K562 (cell line): ENCODE data around the gene NAA50. TPM values are rescaled to one million over a fixed set of nuclear protein-coding genes. Genes with fewer than 3 reads are reported as not detected.

Experiments used
- AFF4 ChIP-seq: sonication (generic); formaldehyde crosslinking; IDR thresholded peaks from 2 replicates; pipeline ENCODE4 v1.8.0; 2023; ENCODE audit warnings: mild to moderate bottlenecking, missing genetic modification reagents
- ELF2 ChIP-seq: fragments of 250-450 bp; sonication (Bioruptor Pico); IDR thresholded peaks from 2 replicates; pipeline ENCODE4 v1.5.0; 2021; ENCODE audit warnings: mild to moderate bottlenecking
- ETV1 ChIP-seq: fragments of 450-650 bp; conservative IDR thresholded peaks from 2 replicates; pipeline ENCODE4 v1.6.1; 2016; ENCODE audit warnings: missing genetic modification characterization, control low read depth, low read depth, missing compliant biosample characterization
- HNRNPLL ChIP-seq: fragments of 200-400 bp; formaldehyde crosslinking; IDR thresholded peaks from 2 replicates; pipeline ENCODE4 v1.6.1; 2017; ENCODE audit warnings: low read length, low read depth, mild to moderate bottlenecking; ENCODE audit not compliant: poor library complexity, severe bottlenecking
- MAFF ChIP-seq: IDR thresholded peaks from 2 replicates; pipeline ENCODE4 v1.6.1; 2012; ENCODE audit warnings: low read length, improper control_type of control experiment
- MCM7 ChIP-seq, 2 experiments: fragments of 450-650 bp; IDR thresholded peaks; 2 replicates each; pipeline ENCODE4 v1.6.1; 2016 to 2018
- PHB ChIP-seq: fragments of 250-450 bp; sonication (Bioruptor Pico); IDR thresholded peaks from 2 replicates; pipeline ENCODE4 v1.5.0; 2021
- PHF20 ChIP-seq: fragments of 450-650 bp; IDR thresholded peaks from 2 replicates; pipeline ENCODE4 v1.6.1; 2018; ENCODE audit not compliant: partially characterized antibody
- PHF21A ChIP-seq: fragments of 450-650 bp; IDR thresholded peaks from 2 replicates; pipeline ENCODE4 v1.6.1; 2017; ENCODE audit warnings: low read depth, borderline replicate concordance
- POLR2G ChIP-seq: fragments of 200-400 bp; formaldehyde crosslinking; IDR thresholded peaks from 2 replicates; pipeline ENCODE4 v1.6.1; 2017; ENCODE audit warnings: low read depth, mild to moderate bottlenecking, antibody characterized with exemption, low read length, moderate library complexity
- RAD21 ChIP-seq, 2 experiments: fragments of 250-450 bp in 1 of 2; fragments of 450-650 bp in 1 of 2; sonication (Bioruptor Pico) in 1 of 2; formaldehyde crosslinking in 1 of 2; IDR thresholded peaks in 1 of 2; conservative IDR thresholded peaks in 1 of 2; 2 replicates each; pipeline versions ENCODE4 v1.4.0 to v1.8.0; 2020 to 2022; ENCODE audit warnings: mild to moderate bottlenecking in 2 of 2, moderate library complexity in 1 of 2
- SMARCE1 ChIP-seq: fragments of 450-650 bp; IDR thresholded peaks from 2 replicates; pipeline ENCODE4 v1.7.1; 2016; ENCODE audit warnings: mild to moderate bottlenecking
- ZBED1 ChIP-seq: IDR thresholded peaks from 2 replicates; pipeline ENCODE4 v1.6.1; 2014
- ZNF354B ChIP-seq: fragments of 250-450 bp; sonication (Bioruptor Pico); IDR thresholded peaks from 2 replicates; pipeline ENCODE4 v1.4.0; 2020
- polyA plus RNA-seq, 8 experiments: library from polyadenylated mRNA; depleted of rRNA in 4 of 8; stranded (reverse) in 5 of 8; unstranded in 3 of 8; fragments of >200 nt; fragmentation: Nextera tagmentation in 2 of 8; fragmentation: Illumina TruSeq in 1 of 8; extraction: Ambion mirVana in 2 of 8; extraction: Trizol in 1 of 8; gene quantifications; 2 replicates each; pipeline versions ENCODE4 v1.2.1 to v1.2.3, GENCODE V29; 2011 to 2014; ENCODE audit warnings: inconsistent platforms in 1 of 8, missing spikeins in 1 of 8
- total RNA-seq, 7 experiments: library from RNA; depleted of rRNA in 6 of 7; stranded (reverse); fragments of >200 nt in 6 of 7; fragmentation: Illumina TruSeq in 2 of 7; extraction: Trizol in 2 of 7; gene quantifications; 2 replicates each; pipeline versions ENCODE4 v1.2.1 to v1.2.3, GENCODE V29; 2011 to 2021; ENCODE audit warnings: low replicate concordance in 1 of 7
- TF ChIP-seq, protein P1 (sequence below): fragments of 250-450 bp; sonication (Bioruptor Pico); IDR thresholded peaks from 2 replicates; pipeline ENCODE4 v1.4.0; 2020
- TF ChIP-seq, protein P2 (sequence below): fragments of 450-650 bp; IDR thresholded peaks from 2 replicates; pipeline ENCODE4 v1.7.1; 2018; ENCODE audit warnings: mild to moderate bottlenecking, low read depth; ENCODE audit not compliant: partially characterized antibody
- TF ChIP-seq, protein P3 (sequence below): sonication (generic); formaldehyde crosslinking; IDR thresholded peaks from 2 replicates; pipeline ENCODE4 v1.8.1; 2022; ENCODE audit warnings: missing genetic modification reagents
- TF ChIP-seq, protein P4 (sequence below): fragments of 200-800 bp; sonication (Bioruptor generic); IDR thresholded peaks from 2 replicates; pipeline ENCODE4 v1.6.1; 2017; ENCODE audit warnings: missing genetic modification characterization, missing compliant biosample characterization

The NAA50 gene
- total and polyA plus RNA-seq, 9 of the 15 experiments (the other 6 are each of a cell fraction or from before 2014, with no cell fraction given): 40.0 to 301 (median 112) TPM

GRCh38 chr3:113746548-113747282 is 666 bp upstream of the NAA50 start, which contains the start of gene ATP6V1A (continued):
- TF ChIP-seq, protein P1, sequence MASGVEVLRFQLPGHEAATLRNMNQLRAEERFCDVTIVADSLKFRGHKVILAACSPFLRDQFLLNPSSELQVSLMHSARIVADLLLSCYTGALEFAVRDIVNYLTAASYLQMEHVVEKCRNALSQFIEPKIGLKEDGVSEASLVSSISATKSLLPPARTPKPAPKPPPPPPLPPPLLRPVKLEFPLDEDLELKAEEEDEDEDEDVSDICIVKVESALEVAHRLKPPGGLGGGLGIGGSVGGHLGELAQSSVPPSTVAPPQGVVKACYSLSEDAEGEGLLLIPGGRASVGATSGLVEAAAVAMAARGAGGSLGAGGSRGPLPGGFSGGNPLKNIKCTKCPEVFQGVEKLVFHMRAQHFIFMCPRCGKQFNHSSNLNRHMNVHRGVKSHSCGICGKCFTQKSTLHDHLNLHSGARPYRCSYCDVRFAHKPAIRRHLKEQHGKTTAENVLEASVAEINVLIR (CRISPR knock-in tag): peak; percentile 70; the same call in 1 of the 2 replicates
- TF ChIP-seq HNRNPLL: no peak
- no peak for TF ChIP-seq ZBED1
- TF ChIP-seq RAD21 (CRISPR knock-in tag; conservative IDR thresholded peaks at IDR 0.05 in 1 of 2, IDR thresholded peaks at IDR 0.05 in 1 of 2): no peak
- TF ChIP-seq, protein P2, sequence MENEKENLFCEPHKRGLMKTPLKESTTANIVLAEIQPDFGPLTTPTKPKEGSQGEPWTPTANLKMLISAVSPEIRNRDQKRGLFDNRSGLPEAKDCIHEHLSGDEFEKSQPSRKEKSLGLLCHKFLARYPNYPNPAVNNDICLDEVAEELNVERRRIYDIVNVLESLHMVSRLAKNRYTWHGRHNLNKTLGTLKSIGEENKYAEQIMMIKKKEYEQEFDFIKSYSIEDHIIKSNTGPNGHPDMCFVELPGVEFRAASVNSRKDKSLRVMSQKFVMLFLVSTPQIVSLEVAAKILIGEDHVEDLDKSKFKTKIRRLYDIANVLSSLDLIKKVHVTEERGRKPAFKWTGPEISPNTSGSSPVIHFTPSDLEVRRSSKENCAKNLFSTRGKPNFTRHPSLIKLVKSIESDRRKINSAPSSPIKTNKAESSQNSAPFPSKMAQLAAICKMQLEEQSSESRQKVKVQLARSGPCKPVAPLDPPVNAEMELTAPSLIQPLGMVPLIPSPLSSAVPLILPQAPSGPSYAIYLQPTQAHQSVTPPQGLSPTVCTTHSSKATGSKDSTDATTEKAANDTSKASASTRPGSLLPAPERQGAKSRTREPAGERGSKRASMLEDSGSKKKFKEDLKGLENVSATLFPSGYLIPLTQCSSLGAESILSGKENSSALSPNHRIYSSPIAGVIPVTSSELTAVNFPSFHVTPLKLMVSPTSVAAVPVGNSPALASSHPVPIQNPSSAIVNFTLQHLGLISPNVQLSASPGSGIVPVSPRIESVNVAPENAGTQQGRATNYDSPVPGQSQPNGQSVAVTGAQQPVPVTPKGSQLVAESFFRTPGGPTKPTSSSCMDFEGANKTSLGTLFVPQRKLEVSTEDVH: peak; percentile 48
- TF ChIP-seq POLR2G: peak; percentile 68
- 0 out of 2 replicates have a peak, but pooled peaks have one; percentile 12 for TF ChIP-seq SMARCE1
- TF ChIP-seq, protein P3, sequence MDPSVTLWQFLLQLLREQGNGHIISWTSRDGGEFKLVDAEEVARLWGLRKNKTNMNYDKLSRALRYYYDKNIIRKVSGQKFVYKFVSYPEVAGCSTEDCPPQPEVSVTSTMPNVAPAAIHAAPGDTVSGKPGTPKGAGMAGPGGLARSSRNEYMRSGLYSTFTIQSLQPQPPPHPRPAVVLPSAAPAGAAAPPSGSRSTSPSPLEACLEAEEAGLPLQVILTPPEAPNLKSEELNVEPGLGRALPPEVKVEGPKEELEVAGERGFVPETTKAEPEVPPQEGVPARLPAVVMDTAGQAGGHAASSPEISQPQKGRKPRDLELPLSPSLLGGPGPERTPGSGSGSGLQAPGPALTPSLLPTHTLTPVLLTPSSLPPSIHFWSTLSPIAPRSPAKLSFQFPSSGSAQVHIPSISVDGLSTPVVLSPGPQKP: no peak
- TF ChIP-seq MAFF: no peak
- TF ChIP-seq ZNF354B (CRISPR knock-in tag): no peak
- no peak for TF ChIP-seq PHB (CRISPR knock-in tag)
- peak; percentile 27; the same call in 1 of the 2 replicates for TF ChIP-seq ETV1 (tag)
- TF ChIP-seq AFF4 (CRISPR knock-in tag): no peak
- no peak; the same call in 1 of the 2 replicates for TF ChIP-seq PHF21A
- no peak for TF ChIP-seq MCM7 (IDR thresholded peaks at IDR 0.05)
- TF ChIP-seq, protein P4, sequence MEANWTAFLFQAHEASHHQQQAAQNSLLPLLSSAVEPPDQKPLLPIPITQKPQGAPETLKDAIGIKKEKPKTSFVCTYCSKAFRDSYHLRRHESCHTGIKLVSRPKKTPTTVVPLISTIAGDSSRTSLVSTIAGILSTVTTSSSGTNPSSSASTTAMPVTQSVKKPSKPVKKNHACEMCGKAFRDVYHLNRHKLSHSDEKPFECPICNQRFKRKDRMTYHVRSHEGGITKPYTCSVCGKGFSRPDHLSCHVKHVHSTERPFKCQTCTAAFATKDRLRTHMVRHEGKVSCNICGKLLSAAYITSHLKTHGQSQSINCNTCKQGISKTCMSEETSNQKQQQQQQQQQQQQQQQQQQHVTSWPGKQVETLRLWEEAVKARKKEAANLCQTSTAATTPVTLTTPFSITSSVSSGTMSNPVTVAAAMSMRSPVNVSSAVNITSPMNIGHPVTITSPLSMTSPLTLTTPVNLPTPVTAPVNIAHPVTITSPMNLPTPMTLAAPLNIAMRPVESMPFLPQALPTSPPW (CRISPR knock-in tag): peak; percentile 95
- TF ChIP-seq PHF20: no peak
- TF ChIP-seq ELF2: no peak; the same call in 1 of the 2 replicates
